ENCODE data around the gene CTBP2. TPM values are rescaled to one million over a fixed set of nuclear protein-coding genes. Genes with fewer than 3 reads are reported as not detected.
A peak's percentile ranks its signal among the peaks of the same experiment; 100 is the strongest.

Gene CTBP2
- total and polyA plus RNA-seq, 10 donors = 6.7 to 74.4 (median 40.1) TPM

DNA sequence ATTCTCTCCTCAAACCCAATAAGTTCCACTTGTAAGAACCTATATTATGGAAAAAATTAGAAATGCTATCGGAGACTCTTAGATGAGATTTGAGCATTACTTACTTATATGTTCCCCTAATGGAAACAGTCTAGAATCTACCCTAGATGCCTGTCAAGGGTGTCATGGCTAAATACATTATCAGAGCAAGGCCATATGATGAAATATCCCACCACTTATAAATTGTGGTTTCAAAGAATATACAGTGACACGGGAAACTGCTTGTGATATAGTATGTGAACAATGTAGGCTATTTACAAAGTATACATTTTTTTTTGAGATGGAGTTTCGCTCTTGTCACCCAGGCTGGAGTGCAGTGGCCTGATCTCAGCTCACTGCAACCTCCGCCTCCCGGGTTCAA, 46.3 kb upstream of the CTBP2 start:
- no peaks in the 10 kb centered on the region for H3K36me3 ChIP-seq
- H3K4me3 ChIP-seq = no peak overlapping the region
- no peak for DNase-seq
- no peak overlapping the region for H3K27ac ChIP-seq
- peaks cover 0 to 10% (median 0%) of the 10 kb centered on the region in 7 donors for H3K27me3 ChIP-seq (replicated peaks in 1 of 7)
- TF ChIP-seq POLR2AphosphoS5 (IDR thresholded peaks at IDR 0.05) = no peak
- TF ChIP-seq, protein P1, sequence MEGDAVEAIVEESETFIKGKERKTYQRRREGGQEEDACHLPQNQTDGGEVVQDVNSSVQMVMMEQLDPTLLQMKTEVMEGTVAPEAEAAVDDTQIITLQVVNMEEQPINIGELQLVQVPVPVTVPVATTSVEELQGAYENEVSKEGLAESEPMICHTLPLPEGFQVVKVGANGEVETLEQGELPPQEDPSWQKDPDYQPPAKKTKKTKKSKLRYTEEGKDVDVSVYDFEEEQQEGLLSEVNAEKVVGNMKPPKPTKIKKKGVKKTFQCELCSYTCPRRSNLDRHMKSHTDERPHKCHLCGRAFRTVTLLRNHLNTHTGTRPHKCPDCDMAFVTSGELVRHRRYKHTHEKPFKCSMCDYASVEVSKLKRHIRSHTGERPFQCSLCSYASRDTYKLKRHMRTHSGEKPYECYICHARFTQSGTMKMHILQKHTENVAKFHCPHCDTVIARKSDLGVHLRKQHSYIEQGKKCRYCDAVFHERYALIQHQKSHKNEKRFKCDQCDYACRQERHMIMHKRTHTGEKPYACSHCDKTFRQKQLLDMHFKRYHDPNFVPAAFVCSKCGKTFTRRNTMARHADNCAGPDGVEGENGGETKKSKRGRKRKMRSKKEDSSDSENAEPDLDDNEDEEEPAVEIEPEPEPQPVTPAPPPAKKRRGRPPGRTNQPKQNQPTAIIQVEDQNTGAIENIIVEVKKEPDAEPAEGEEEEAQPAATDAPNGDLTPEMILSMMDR (IDR thresholded peaks at IDR 0.05 in 8 of 11, conservative IDR thresholded peaks at IDR 0.05 in 3 of 11) = no peak
- TF ChIP-seq POLR2A (IDR thresholded peaks at IDR 0.05) = no peak
- 80 to 91% (median 84%) methylated on average over 5 of the region's 5 CpGs for WGBS, 5 donors
- intact Hi-C loops (cut with DNase I; ENCODE audit: low total_unique reads) = no loop called here
- peaks cover 0 to 13% (median 0%) of the 10 kb centered on the region in 6 donors for H3K4me1 ChIP-seq
- peaks cover 0 to 3% (median 0%) of the 10 kb centered on the region in 8 donors for H3K9me3 ChIP-seq

DNA sequence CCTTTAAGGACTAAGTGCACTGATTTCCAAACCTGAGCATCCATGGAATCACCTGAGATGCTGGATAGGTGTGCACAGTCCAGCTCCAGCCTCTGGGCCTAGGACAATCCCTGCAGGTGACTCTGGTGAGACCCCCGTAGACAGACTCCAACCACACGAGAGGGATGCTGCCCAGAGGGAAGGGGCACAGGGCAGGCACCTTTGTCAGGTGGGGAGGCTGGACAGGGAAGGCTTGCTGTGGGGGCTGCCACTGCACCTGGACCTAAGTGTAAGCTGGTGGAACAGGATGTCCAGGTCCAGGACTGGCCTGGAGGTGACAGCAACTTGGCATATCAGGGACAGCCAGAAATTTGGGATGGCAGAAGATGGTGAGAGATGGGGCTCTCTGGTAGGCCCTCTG, 45.1 kb upstream of the CTBP2 start:
- no peaks in the 10 kb centered on the region for H3K36me3 ChIP-seq
- H3K4me1 ChIP-seq = peaks cover 0 to 13% (median 0%) of the 10 kb centered on the region in 6 donors
- peaks cover 0 to 20% (median 0%) of the 10 kb centered on the region in 7 donors for H3K27me3 ChIP-seq (replicated peaks in 1 of 7)
- TF ChIP-seq POLR2A (IDR thresholded peaks at IDR 0.05) = no peak
- TF ChIP-seq POLR2AphosphoS5 (IDR thresholded peaks at IDR 0.05) = no peak
- TF ChIP-seq, protein P1 (IDR thresholded peaks at IDR 0.05 in 8 of 11, conservative IDR thresholded peaks at IDR 0.05 in 3 of 11) = no peak
- no peaks in the 10 kb centered on the region for H3K9me3 ChIP-seq
- WGBS, 5 donors = 61 to 94% (median 69%) methylated on average over 2 of the region's 2 CpGs; no CpG with 5 or more reads in 1 of the 5 donors
- intact Hi-C loops (cut with DNase I; ENCODE audit: low total_unique reads) = no loop called here
- H3K4me3 ChIP-seq = no peak overlapping the region
- no peak overlapping the region for H3K27ac ChIP-seq
- peak; percentile 61 for DNase-seq

DNA sequence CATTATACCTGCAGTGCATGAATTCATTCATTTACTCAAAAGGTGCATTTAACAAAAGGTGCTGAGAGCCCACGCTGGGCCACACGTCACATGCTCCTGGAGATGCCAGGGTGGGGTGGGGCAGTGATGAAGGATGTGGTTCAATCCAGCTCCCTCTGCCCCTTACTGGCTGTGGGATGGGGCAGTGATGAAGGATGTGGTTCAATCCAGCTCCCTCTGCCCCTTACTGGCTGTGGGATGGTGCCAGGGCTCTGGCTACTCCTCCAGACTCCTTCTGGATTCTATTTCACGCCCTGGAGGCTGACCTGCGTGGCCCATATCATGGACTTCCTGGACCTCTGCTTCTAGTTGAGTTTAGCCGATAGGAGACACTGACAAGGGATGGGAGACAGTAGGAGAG, 44.0 kb upstream of the CTBP2 start:
- intact Hi-C loops (cut with DNase I; ENCODE audit: low total_unique reads) = no loop called here
- no peaks in the 10 kb centered on the region for H3K36me3 ChIP-seq
- WGBS, 5 donors = 77 to 94% (median 83%) methylated on average over 5 of the region's 5 CpGs
- H3K27ac ChIP-seq = no peak overlapping the region
- peak; percentile 47 for DNase-seq
- H3K9me3 ChIP-seq = no peaks in the 10 kb centered on the region
- TF ChIP-seq, protein P1 (IDR thresholded peaks at IDR 0.05 in 8 of 11, conservative IDR thresholded peaks at IDR 0.05 in 3 of 11) = no peak
- no peak for TF ChIP-seq POLR2AphosphoS5 (IDR thresholded peaks at IDR 0.05)
- no peak for TF ChIP-seq POLR2A (IDR thresholded peaks at IDR 0.05)
- peaks cover 0 to 30% (median 0%) of the 10 kb centered on the region in 7 donors for H3K27me3 ChIP-seq (replicated peaks in 1 of 7)
- peaks cover 0 to 5% (median 0%) of the 10 kb centered on the region in 6 donors for H3K4me1 ChIP-seq
- H3K4me3 ChIP-seq = no peak overlapping the region

DNA sequence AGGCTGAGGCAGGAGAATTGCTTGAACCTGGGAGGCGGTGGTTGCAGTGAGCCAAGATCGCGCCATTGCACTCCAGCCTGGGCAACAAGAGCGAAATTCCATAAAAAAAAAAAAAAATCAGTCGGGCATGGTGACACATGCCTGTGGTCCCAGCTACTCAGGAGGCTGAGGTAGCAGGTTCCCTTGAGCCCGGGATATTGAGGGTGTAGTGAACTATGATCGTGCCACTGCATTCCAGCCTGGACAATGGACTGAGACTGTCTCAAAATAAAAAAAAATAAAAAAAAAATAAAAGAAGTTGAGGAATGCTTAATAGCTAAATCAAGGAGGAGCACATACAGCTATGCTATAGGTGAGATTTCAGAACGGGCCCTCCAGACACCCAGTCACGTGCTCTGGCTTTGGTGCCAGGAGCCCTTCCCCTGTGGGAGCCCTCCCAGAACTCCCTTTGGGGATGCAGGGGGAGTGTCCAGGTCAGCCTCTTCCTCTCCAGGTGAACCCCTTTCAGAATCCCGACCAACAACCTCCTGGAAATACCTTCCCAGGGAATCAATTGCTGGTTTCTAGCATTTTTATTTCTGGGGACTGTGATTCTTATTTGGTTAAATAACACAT, 42.9 kb upstream of the CTBP2 start:
- WGBS, 5 donors = 87 to 92% (median 89%) methylated on average over 10 of the region's 10 CpGs
- DNase-seq = peak; percentile 13
- H3K4me3 ChIP-seq = no peak overlapping the region
- H3K27ac ChIP-seq = no peak overlapping the region
- intact Hi-C loops (cut with DNase I; ENCODE audit: low total_unique reads) = no loop called here
- H3K9me3 ChIP-seq = no peaks in the 10 kb centered on the region
- TF ChIP-seq, protein P1 (IDR thresholded peaks at IDR 0.05 in 8 of 11, conservative IDR thresholded peaks at IDR 0.05 in 3 of 11) = no peak
- TF ChIP-seq POLR2A (IDR thresholded peaks at IDR 0.05) = no peak
- no peak for TF ChIP-seq POLR2AphosphoS5 (IDR thresholded peaks at IDR 0.05)
- no peaks in the 10 kb centered on the region for H3K36me3 ChIP-seq
- H3K4me1 ChIP-seq = no peaks in the 10 kb centered on the region
- peaks cover 0 to 20% (median 0%) of the 10 kb centered on the region in 7 donors for H3K27me3 ChIP-seq (replicated peaks in 1 of 7)

Data from spleen (tissue), 11 donors.